Measurements from ENCODE around the gene C14orf132.
"Not testable (repeated sequence)": the region's sequence is repeated elsewhere in the genome, so short reads cannot be mapped to it uniquely, and the experiment has no call there.

Gene C14orf132

GRCh38 chr14:96073260-96074039 lies 34.3 kb downstream of the C14orf132 start:
- intact Hi-C loops (cut with DNase I); DNase-seq: not testable (repeated sequence)

- peak in 4 of 42 donors; percentile 24 to 49 (median 39) for DNase-seq
Observed at GRCh38 chr14:96077983-96078624, 38.9 kb downstream of the C14orf132 start.

GRCh38 chr14:96078625-96079016 lies 39.5 kb downstream of the C14orf132 start:
- peak in 2 of 42 donors; percentile 17 to 35 for DNase-seq
- intact Hi-C loops (cut with DNase I) = no loop called here

More at GRCh38 chr14:96077983-96078624, 38.9 kb downstream of the C14orf132 start:
- intact Hi-C loops (cut with DNase I) = no loop called here

- intact Hi-C loops (cut with DNase I) = no loop called here
- DNase-seq = peak in 2 of 42 donors; percentile 8 to 12
Observed at GRCh38 chr14:96079066-96079465, 39.9 kb downstream of the C14orf132 start.

GRCh38 chr14:96080571-96080970 lies 41.4 kb downstream of the C14orf132 start:
- peak in 2 of 42 donors; percentile 9 to 21 for DNase-seq
- intact Hi-C loops (cut with DNase I) = no loop called here

- DNase-seq = no peak
- intact Hi-C loops (cut with DNase I) = no loop called here
Observed at GRCh38 chr14:96081224-96081623, 42.1 kb downstream of the C14orf132 start.

- intact Hi-C loops (cut with DNase I) = no loop called here
Observed at GRCh38 chr14:96081767-96082400, 42.7 kb downstream of the C14orf132 start.

GRCh38 chr14:96082420-96083300 lies 43.5 kb downstream of the C14orf132 start:
- DNase-seq = peak in 1 of 42 donors; percentile 32
- intact Hi-C loops (cut with DNase I) = no loop called here

More at GRCh38 chr14:96081767-96082400, 42.7 kb downstream of the C14orf132 start:
- peak in 2 of 42 donors; percentile 17 to 25 for DNase-seq

- peak in 2 of 42 donors; percentile 9 to 30 for DNase-seq
- intact Hi-C loops (cut with DNase I) = no loop called here
Observed at GRCh38 chr14:96083667-96084320, 44.6 kb downstream of the C14orf132 start.

GRCh38 chr14:96084796-96085195 lies 45.6 kb downstream of the C14orf132 start:
- peak in 2 of 42 donors; percentile 4 to 27 for DNase-seq
- intact Hi-C loops (cut with DNase I) = no loop called here

- intact Hi-C loops (cut with DNase I) = no loop called here
- peak in 2 of 42 donors; percentile 10 to 38 for DNase-seq
Observed at GRCh38 chr14:96085369-96085768, 46.2 kb downstream of the C14orf132 start.

GRCh38 chr14:96086032-96086431 lies 46.9 kb downstream of the C14orf132 start:
- peak in 20 of 42 donors; percentile 23 to 76 (median 49) for DNase-seq
- intact Hi-C loops (cut with DNase I) = no loop called here

- DNase-seq = peak in 2 of 42 donors; percentile 12 to 33
- intact Hi-C loops (cut with DNase I) = no loop called here
Observed at GRCh38 chr14:96086574-96087077, 47.5 kb downstream of the C14orf132 start.

- peak in 2 of 42 donors; percentile 2 to 28 for DNase-seq
- intact Hi-C loops (cut with DNase I) = no loop called here
Observed at GRCh38 chr14:96088074-96088473, 48.9 kb downstream of the C14orf132 start.

- intact Hi-C loops (cut with DNase I) = no loop called here
- DNase-seq = no peak
Observed at GRCh38 chr14:96088481-96088880, 49.3 kb downstream of the C14orf132 start.

- DNase-seq = peak in 2 of 42 donors; percentile 13 to 15
- intact Hi-C loops (cut with DNase I) = no loop called here
Observed at GRCh38 chr14:96088911-96089310, 49.7 kb downstream of the C14orf132 start.

GRCh38 chr14:96089401-96089800 lies 50.2 kb downstream of the C14orf132 start:
- intact Hi-C loops (cut with DNase I) = no loop called here
- peak in 3 of 42 donors; percentile 24 to 32 (median 32) for DNase-seq

Data from head of caudate nucleus (tissue), 42 donors.